HG03439 (cell line): Measurements from ENCODE around the gene SPINK1.
"Not testable (repeated sequence)": the region's sequence is repeated elsewhere in the genome, so short reads cannot be mapped to it uniquely, and the experiment has no call there.

Source experiments
- ATAC-seq: cut with Tn5 transposase; IDR thresholded peaks from one replicate; pipeline ENCODE4 v1.9.1; 2021; ENCODE audit warnings: mild to moderate bottlenecking, moderate library complexity; ENCODE audit not compliant: unreplicated experiment

Gene SPINK1

DNA sequence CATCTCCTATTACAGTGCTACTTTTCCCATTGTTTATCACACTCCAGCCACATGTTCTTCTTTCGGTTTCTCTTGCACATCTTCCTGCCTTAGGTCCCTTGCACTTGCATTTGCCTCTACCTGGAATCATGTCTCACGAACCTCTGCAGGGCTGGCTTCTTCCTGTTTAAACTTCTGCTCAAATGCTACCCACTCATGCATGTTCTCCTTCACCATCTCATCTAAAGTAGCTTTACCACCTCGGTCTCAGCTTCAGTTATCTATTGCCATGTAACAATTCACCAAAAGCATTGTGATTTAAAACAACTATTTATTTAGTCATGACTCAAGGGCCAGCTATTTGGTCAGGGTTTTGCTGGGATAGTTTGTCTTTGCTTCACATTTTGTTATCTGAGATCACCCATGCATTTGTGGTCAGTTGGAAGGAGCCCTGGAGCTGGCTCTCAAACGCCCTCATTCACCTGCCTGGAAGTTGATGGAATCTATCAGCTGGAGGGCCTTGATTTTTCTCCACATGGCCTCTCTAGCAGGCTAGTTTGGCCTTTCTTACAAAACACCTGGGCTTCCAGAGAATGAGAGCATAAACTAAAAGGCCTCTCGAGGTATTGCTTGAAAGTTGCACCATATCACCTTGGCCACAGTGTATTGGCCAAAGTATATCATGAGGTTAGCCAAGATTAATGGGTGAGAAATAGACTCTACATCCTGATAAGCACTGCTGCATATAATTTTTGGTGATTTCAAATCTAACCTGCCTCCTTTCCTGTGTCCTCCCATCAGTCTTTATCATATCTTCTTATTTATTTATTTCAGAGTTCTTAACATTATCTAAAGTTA lies 21.4 kb downstream of the SPINK1 start:
- no peak for ATAC-seq

DNA sequence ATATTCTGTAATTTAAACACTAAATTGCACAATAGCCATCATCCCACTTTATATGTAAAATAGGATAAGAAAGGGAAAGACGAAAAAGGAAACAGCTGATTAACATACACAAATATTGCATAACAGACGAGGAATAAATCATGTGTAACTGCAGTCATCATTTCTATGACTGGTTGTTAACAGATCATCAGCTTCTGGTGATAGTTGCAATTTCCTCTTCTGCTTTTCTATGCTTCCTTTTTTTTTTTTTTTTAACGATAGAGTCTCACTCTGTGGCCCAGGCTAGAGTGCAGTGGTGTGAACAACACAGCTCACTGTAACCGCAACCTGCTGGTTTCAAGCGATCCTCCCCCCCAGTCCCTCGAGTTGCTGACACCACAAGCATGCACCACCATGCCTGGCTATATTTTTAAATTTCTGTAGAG lies 26.4 kb downstream of the SPINK1 start:
- ATAC-seq = peak; percentile 86

DNA sequence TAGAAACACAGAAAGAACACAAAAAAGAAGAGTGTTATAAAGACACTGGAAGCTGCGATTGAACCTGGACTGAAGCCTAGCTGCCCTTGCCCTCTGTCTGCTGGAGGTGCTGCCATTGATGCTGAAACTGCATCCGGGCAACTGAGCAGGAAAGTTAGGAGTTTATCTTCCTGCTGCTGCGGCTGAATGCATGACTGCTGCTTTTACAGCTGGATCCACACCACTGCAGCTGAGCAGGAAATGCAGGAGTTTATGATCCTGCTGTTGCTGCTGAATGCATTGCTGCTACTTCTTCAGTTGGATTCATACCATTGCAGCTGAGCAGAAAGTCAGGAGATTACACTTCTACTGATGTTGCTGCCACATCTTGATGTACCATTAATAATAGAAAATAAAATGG lies 27.1 kb downstream of the SPINK1 start:
- ATAC-seq = no peak

- no peak for ATAC-seq
Measured at GRCh38 chr5:147803926-147804325, 27.5 kb downstream of the SPINK1 start.

GRCh38 chr5:147803161-147803560 lies 28.3 kb downstream of the SPINK1 start:
- ATAC-seq = not testable (repeated sequence)

GRCh38 chr5:147801461-147801860 lies 30.0 kb downstream of the SPINK1 start:
- no peak for ATAC-seq

DNA sequence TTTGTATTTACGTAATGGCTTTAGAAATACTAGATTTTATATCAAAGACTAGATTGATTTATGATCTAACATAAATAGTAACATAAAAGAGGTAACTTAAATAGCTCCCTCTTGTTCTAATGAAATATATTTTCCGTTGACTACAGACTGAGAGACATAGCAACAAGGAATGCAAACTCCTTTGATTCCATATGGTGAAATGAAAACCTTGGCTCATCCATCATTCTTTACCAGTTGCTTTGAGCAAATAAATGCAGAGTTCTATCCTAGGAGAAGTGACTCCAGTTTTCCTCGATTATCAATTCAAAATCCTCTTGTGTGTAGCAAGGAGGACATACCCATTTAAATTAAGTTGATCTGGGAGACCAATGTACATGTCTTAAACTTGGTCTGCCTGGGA lies 31.0 kb downstream of the SPINK1 start:
- no peak for ATAC-seq

GRCh38 chr5:147796556-147797308 lies 34.7 kb downstream of the SPINK1 start:
- no peak for ATAC-seq

DNA sequence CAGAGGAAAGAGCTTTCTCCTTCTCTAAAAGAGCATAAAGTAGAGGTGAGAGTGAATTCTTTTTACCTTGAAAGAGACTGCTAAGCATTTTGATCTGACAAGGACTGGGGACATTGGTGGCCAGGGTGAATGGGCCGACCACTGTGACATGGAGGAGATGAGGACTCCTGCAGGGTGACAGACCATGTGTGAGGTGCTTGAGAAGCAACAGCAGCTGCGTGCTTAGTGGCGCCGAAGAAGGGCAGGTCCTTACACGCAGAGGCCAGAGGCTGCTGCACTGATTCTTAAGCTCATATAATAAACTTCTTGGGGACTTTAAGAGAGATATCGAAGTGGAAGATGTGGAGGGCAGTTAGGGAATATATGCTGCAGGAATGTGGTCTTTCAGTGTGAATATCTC lies 40.3 kb downstream of the SPINK1 start:
- ATAC-seq = no peak

DNA sequence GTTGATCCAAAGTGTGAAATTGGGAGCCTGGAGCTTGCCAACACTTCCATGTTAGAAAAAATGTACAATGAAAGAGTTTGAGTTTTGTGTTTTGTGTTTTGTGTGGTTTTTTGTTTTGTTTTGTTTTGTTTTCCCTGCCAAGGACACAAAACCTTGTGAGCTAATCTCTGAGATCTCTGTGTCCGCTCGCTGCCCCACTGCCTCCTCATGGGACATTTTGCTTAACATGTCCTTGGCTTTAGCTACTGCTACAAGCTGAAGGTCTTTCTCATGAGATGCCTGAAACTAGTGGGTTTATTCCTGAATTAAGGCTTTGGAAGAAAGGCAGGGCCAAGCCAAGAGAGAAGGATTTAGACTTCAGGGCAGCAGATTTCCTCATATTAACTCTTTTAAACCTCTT lies 41.7 kb downstream of the SPINK1 start:
- no peak for ATAC-seq

DNA sequence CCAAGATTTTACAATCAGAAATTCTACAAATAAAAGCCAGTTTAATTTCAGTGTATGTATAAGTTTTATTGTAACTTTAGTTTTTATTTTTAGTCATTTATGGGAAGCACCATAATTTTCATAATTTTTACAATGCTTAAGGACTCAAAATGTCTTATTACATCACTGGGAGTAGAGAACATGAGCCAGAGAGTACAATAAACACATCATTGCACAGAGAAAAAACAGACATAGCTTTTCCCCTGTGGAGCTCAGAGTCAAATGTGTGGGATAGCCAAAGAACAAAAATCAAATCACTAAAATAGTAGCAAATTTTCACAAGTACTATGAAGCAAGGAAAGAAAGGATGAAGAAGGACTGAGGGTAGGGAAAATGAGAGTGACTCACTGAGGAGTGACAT lies 43.4 kb downstream of the SPINK1 start:
- ATAC-seq = no peak

DNA sequence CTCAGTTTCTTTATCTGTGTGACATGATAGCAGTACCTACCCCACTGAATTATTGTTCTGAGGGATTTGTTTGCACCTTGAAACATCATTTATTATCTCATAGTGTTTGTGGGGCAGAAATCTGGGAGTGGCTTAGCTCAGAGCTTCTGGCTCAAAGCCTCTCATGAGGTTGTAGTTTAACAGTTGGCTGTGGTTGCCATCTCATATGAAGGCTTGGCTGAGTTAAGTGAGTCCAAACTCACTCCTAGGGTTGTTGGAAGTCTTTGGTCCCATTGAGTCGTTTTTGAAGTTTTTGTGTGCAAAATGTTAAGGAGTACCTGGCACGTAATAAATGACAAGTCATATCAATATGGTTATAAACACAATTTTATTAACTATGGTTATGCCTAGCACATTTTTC lies 45.3 kb downstream of the SPINK1 start:
- ATAC-seq = no peak

- no peak for ATAC-seq
Measured at GRCh38 chr5:147784146-147784987, 47.1 kb downstream of the SPINK1 start.

DNA sequence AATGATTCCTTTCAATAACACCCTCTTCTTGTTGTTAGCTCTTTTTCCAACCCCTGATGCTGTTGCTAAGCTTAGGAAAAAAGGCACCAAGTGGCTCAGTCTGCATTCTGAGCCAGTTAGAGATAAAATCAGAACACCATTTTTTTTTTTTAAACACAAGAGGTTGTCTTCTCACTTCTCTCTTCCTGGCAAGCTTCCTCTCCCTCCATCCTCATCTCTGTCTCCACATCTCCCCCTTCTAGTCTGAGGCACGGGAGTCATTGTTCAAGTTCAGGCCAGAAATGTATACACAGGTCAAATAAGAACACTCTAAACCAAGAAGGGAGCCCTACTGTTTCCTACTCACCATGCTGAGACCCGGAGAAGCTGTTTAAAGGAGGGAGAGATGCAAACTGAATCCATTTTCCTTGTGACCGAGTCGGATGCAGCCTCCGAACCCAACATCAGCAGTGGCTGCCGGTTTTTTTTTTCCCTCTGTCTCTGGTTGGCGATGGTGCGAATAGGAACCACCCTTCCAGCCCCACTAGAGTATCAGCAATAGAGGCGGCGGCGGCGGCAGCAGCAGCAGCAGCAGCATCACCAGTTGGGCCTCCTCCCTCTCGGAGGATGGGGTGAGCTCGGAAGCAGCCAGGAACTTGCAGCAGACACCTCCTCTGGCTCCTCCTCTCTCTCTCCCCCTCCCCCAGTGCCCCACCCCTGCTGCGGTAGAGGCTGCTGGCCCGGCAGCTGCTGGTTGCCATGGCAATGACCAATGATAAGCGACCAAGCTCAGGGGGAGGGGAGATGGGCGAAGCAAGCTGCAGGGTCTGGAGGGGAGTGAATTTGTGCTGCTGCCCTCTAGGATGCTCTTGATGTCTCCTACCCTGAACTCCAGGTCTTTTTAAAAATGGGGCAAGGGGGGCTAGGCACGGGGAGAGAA lies 49.1 kb downstream of the SPINK1 start, which contains the start of gene JAKMIP2:
Gene JAKMIP2 (minus strand): TSS at position 619 of the 919 bp plus-strand sequence. CDS start 110,922 bp downstream, outside the sequence.
- peak; percentile 52 for ATAC-seq

GRCh38 chr5:147780924-147781573 lies 50.4 kb downstream of the SPINK1 start:
- no peak for ATAC-seq

GRCh38 chr5:147779694-147780093 lies 51.8 kb downstream of the SPINK1 start:
- no peak for ATAC-seq

GRCh38 chr5:147776989-147777388 lies 54.5 kb downstream of the SPINK1 start:
- no peak for ATAC-seq
